ENCODE results near the gene ASB13.

The ASB13 gene

GRCh38 chr10:5589661-5590511 is 76.5 kb downstream of the ASB13 start:
- no peak for DNase-seq (ENCODE audit: low read depth, low spot score)

GRCh38 chr10:5589011-5589660 is 77.3 kb downstream of the ASB13 start:
- DNase-seq (ENCODE audit: low read depth, low spot score): no peak
